GM23338 (cell line): ENCODE results near the gene MGLL.
A peak's percentile ranks its signal among the peaks of the same experiment; 100 is the strongest.

Source experiments
- POLR2AphosphoS5 ChIP-seq: IDR thresholded peaks from 2 replicates; pipeline ENCODE4 v1.6.1; 2016; ENCODE audit warnings: antibody characterized with exemption, low read depth
- TF ChIP-seq, protein P1 (sequence below), 2 experiments: fragments of 200-600 bp in 1 of 2; sonication (generic) in 1 of 2; conservative IDR thresholded peaks; 2 replicates each; pipeline versions ENCODE4 v1.5.1 to v1.6.1; 2016 to 2017; ENCODE audit warnings: antibody characterized with exemption in 2 of 2, low read depth in 2 of 2, mild to moderate bottlenecking in 2 of 2, moderate library complexity in 1 of 2

DNA sequence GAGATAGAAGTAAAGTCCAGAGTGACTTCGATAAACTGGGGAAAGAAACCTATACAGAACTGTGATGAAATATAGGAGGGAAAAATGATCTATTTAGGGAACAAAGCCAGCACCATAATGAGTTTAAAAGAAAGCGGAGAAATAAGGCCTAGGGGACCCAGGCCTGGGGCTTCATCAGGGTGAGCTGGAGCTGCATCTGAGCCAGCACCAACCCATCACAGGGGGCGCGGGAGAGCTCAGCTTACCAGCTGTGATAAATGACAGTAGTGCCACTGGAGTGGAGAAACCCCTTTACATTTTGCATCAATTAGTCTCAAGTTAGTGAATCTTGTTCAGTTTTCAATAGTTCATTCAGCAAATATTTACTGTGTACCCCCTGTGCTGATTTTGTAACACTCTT, 172.1 kb downstream of the MGLL start:
- TF ChIP-seq, protein P1, sequence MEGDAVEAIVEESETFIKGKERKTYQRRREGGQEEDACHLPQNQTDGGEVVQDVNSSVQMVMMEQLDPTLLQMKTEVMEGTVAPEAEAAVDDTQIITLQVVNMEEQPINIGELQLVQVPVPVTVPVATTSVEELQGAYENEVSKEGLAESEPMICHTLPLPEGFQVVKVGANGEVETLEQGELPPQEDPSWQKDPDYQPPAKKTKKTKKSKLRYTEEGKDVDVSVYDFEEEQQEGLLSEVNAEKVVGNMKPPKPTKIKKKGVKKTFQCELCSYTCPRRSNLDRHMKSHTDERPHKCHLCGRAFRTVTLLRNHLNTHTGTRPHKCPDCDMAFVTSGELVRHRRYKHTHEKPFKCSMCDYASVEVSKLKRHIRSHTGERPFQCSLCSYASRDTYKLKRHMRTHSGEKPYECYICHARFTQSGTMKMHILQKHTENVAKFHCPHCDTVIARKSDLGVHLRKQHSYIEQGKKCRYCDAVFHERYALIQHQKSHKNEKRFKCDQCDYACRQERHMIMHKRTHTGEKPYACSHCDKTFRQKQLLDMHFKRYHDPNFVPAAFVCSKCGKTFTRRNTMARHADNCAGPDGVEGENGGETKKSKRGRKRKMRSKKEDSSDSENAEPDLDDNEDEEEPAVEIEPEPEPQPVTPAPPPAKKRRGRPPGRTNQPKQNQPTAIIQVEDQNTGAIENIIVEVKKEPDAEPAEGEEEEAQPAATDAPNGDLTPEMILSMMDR (conservative IDR thresholded peaks at IDR 0.05; ENCODE audit: low read depth in 2 of 2) = peak in 1 of 2 experiments; percentile 29; a peak in 1 of 4 replicates
- no peak for TF ChIP-seq POLR2AphosphoS5
